Activated gamma-delta T cell treated with anti-CD3 and anti-CD28 coated beads, Interleukin-2, amount 50 U/mL, for 16 hours (primary cell): ENCODE measurements around the gene SMAD6.

Experiments used
- DNase-seq: peaks from one replicate; pipeline ENCODE4 v3.0.0-alpha.2; 2020; ENCODE audit warnings: low read depth

Gene SMAD6

GRCh38 chr15:66760097-66760967 is 58.3 kb downstream of the SMAD6 start:
- DNase-seq = no peak

- no peak for DNase-seq
Measured at GRCh38 chr15:66760968-66761725, 59.1 kb downstream of the SMAD6 start.

- DNase-seq = no peak
Measured at GRCh38 chr15:66761726-66762595, 59.9 kb downstream of the SMAD6 start.

GRCh38 chr15:66763186-66764071 is 61.4 kb downstream of the SMAD6 start:
- no peak for DNase-seq

GRCh38 chr15:66764072-66764786 is 62.2 kb downstream of the SMAD6 start:
- DNase-seq = no peak

- no peak for DNase-seq
Measured at GRCh38 chr15:66765478-66766281, 63.6 kb downstream of the SMAD6 start.

- no peak for DNase-seq
Measured at GRCh38 chr15:66766282-66767230, 64.5 kb downstream of the SMAD6 start.

- no peak for DNase-seq
Measured at GRCh38 chr15:66767240-66767659, 65.2 kb downstream of the SMAD6 start.

- no peak for DNase-seq
Measured at GRCh38 chr15:66768987-66769386, 67.0 kb downstream of the SMAD6 start.

GRCh38 chr15:66770518-66771350 is 68.7 kb downstream of the SMAD6 start:
- no peak for DNase-seq

GRCh38 chr15:66771351-66771650 is 69.3 kb downstream of the SMAD6 start:
- no peak for DNase-seq

- DNase-seq = no peak
Measured at GRCh38 chr15:66772604-66773128, 70.6 kb downstream of the SMAD6 start.

GRCh38 chr15:66773129-66773873 is 71.3 kb downstream of the SMAD6 start:
- no peak for DNase-seq

GRCh38 chr15:66774001-66774814 is 72.2 kb downstream of the SMAD6 start:
- no peak for DNase-seq

- DNase-seq = no peak
Measured at GRCh38 chr15:66775127-66776105, 73.4 kb downstream of the SMAD6 start.
